NOMO-1 treated with DMSO at 0.1 percent for 48 hours (cell line): Measurements from ENCODE around the gene STARD3NL.
"Not testable (repeated sequence)": the region's sequence is repeated elsewhere in the genome, so short reads cannot be mapped to it uniquely, and the experiment has no call there.

Experiments
- DNase-seq: peaks from one replicate; lab custom pipeline; 2025; ENCODE audit not compliant: unreplicated experiment; lab: John Stamatoyannopoulos, UW

Gene STARD3NL

DNA sequence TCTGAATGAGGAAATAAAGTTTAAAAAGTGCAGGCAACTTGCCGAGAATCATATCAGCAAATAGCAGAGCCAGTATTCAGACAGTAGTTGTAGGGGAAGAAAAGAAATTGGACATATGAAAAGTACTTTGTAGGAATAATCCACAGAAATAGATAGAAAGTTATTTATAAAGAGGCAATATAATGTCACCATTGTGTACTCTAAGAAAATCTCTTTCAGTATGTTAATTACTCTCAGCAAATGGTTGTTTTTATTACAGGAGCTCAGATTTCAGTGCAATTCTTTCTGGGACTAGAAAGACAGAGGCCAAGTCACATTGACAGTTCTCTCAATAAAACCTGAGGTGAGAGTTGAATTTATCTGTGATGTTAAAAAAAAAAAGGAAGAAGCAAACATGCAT lies 85.2 kb downstream of the STARD3NL start:
- DNase-seq, result not testable (repeated sequence)

DNA sequence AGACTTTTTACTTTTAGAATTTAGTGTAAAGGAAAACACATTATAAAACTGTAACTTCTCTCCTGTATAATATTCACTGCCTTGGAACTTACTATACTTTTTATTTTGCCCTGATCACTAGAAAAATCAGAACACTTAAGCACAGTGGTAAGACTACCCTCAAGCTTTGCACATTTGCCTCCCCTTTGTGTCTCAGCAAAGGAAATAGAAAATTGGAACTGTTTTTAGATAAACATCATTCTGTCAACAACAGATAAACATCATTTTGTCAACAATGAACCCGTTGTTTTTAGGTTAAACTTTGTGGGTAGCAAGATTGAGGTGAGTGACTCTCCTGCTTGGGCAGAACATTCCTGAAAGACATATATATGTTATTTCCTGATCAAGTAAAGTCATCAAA lies 86.6 kb downstream of the STARD3NL start:
- DNase-seq, result not testable (repeated sequence)

DNA sequence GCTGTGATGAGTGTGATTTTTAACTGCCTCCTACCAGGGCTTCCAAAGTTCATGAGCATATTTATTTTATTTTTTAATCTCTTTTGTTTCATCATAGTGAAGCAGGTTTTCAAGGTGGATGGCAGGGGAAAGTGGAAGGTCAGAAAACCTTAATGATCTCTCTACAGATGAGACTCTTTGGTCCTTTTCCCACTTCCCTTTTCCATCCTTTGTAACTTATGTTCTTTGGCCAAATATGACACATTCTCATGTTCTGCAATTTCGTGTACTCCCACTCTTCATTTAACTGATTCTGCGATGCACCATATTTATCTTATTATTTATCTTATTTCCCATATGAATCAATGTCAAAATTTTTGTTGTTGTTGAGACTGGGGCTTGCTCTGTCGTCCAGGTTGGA lies 87.9 kb downstream of the STARD3NL start:
- peak; percentile 41 for DNase-seq

DNA sequence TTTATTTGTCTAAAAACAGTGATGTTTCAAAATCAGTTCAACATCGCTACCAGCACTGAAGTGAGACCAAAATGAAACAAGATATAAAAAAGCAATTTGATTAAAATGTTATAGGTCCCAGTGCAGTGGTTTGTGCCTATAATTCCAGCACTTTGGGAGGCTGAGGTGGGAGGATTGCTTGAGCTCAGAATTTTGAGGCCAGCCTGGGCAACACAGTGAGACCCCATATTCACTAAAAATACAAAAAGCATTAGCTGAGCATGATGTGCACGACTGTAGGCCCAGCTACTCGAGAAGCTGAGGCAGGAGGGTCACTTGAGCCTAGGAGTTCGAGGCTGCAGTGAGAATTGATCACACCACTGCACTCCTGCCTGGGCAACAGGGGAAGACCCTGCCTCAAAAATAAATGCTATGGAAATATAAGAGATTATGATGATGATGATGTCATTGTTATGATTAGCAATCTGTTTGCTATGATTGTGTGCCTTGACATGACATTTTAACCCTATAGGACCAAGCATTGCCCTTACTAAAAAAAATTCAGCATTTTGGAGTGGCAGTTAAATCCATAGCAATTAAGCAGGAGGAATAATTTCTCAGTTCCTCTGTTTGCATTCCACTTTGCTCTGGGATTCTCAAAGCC lies 91.8 kb downstream of the STARD3NL start:
- DNase-seq, result not testable (repeated sequence)

DNA sequence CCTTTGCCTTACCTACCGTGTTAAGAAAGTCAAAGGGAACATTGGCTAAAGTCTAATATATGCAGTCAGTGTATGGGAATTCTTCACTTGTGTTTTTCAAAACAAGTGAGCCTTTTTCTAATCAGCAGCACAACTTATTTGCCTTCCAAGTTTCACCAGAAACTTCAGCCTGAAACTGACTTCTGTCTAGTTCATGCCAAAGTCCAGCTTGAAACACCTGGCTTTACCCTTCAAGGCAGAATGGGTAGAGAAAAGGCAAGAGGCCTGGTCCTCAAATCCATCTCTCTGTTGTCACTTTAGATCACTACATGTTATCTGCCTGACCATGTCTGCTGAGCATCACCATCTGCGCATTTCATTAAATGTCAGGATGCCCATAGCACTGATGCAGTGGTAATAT lies 92.4 kb downstream of the STARD3NL start:
- not testable (repeated sequence) for DNase-seq

DNA sequence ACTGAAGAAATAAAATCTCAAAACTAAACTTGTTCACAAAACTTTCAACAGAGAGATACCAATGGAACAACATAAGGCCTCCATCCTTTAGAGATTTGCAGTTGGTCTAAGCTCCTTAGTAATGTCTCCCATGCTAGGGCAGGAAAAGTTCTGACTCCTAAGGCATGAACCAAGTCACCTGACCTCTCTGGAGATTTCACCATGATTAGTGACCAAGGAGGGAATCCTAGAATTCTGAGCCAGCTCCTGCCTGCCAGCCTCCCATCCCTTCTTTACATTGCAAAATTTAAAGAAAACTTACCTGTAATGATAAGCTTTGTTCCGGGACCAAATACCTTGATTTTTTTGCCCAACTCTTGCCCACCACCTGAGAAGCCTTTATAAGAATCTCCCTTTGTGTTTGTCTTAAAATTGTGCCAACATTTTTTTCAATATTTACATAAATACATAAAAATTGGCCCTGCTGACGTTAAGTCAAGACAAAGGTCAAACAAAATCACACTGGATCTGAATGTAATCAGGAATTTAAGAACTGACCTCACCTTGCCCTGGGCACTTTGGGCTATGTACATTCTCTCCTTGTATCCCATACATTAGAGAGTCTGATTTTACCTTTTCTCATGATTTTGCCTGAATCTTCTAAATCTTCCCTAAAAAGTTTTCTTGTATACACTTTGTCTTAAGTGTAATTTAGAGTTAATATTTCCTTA lies 95.4 kb downstream of the STARD3NL start, which contains the start of gene TARP:
Gene TARP, minus strand, starts transcription at position 351 of the 710 bp plus-strand sequence.
- no peak for DNase-seq

DNA sequence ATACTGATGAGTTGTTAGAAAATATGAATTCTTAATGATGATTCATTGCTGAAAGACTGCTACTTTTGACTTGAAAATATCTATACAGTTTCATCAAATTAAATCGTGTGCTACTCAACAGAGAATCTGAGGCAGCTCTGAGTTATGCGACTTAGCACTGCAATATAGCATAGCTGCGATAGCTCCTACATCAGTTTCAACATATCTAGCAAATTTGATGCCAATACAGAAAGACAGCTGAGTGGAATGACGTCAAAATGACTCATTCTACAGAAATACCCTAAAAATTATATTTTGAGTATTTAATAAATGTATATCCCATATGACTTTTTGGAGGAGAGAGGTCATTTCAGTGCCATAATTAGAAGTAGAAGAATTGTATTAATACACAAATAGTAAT lies 96.4 kb downstream of the STARD3NL start:
- peak; percentile 26 for DNase-seq

DNA sequence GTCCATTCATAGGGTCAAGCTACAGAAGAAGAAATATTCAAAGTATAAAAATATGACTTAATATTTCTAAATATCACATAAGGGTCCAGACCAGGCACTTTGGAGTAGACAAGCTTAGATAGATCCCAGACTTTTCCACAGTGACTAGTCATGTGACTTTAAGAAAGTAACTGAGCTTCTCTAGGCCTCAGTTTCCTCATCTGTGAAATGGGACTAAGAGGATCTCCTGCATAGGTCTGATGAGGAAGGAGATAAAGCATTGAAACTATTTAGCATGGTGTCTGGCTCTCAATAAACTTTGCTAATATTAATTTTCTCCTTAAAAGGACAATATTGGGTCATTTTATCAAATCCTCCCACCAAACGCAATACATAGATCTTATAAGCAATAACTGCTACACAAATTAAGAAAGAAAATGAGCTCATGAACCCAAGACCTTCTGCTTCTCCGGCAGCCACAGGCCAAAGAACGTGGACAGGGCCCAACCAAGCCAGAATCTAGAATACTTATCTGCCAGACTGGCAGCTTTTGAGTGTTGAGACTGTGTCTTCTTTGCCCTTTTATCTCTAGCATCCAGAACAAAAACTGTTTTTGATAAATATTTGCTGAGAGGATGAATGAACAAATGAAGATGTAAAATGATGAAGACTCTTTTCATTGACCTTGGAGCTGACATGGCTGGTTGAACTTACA lies 97.0 kb downstream of the STARD3NL start:
- no peak for DNase-seq

DNA sequence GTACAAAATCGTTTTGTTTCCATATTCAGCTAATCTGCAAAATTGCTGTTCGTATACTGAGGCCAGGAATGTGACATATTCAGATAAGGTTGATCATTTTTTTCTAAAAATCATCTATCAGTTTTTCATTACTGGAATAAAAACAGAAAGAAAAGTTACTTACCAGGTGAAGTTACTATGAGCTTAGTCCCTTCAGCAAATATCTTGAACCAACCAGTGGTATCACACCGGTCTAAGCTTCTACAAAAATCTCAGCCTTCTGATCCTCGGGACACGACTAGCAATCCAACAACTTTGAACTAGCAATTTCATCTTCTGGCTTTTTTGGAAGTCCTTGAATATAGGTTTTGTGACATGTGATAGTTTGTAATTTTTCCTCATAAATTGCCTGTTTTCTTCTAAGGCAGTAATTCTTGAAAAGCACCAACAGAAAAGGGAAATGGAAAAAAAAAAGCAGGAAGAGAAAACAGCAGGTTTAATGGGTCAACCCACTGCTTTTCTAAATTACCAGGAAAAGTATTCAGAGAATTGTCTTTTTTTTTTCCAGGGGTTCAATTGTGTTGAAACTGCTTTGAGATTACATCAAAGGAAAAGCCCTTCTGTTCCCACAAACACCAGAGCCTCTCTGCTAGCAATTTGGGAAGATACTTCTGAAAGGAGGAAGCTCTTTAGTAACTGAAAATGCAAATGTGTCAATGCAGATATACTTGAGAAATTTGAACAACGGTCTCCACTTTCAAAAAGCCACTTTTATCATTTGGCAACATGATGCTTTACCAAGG lies 98.2 kb downstream of the STARD3NL start:
- peak; percentile 66 for DNase-seq

DNA sequence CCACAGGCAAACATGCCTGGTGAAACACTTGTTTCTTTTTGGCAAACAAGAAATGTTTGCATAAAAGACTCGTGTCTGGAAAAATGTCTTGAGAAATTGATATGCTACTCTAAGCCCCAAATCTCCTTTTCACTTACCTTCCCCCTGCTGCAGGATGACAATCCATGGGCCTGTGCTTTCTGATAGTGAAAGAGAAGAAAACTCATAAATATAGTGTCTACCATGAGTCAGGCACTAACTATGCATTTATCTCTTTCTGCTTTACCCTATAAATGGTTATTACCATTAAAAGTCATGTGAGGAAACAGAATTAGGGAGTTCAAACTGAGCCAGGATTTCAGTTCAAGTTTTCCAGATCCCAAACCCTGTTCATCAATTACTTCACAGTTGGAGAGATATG lies 102.0 kb downstream of the STARD3NL start:
- DNase-seq, result no peak
